HG02973 (cell line): Measurements from ENCODE around the gene IP6K2.
"Not testable (repeated sequence)": the region's sequence is repeated elsewhere in the genome, so short reads cannot be mapped to it uniquely, and the experiment has no call there.

Experiments used
- ATAC-seq: cut with Tn5 transposase; IDR thresholded peaks from one replicate; pipeline ENCODE4 v1.9.1; 2021; ENCODE audit warnings: moderate library complexity; ENCODE audit not compliant: unreplicated experiment

The IP6K2 gene, protein sequence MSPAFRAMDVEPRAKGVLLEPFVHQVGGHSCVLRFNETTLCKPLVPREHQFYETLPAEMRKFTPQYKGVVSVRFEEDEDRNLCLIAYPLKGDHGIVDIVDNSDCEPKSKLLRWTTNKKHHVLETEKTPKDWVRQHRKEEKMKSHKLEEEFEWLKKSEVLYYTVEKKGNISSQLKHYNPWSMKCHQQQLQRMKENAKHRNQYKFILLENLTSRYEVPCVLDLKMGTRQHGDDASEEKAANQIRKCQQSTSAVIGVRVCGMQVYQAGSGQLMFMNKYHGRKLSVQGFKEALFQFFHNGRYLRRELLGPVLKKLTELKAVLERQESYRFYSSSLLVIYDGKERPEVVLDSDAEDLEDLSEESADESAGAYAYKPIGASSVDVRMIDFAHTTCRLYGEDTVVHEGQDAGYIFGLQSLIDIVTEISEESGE

DNA sequence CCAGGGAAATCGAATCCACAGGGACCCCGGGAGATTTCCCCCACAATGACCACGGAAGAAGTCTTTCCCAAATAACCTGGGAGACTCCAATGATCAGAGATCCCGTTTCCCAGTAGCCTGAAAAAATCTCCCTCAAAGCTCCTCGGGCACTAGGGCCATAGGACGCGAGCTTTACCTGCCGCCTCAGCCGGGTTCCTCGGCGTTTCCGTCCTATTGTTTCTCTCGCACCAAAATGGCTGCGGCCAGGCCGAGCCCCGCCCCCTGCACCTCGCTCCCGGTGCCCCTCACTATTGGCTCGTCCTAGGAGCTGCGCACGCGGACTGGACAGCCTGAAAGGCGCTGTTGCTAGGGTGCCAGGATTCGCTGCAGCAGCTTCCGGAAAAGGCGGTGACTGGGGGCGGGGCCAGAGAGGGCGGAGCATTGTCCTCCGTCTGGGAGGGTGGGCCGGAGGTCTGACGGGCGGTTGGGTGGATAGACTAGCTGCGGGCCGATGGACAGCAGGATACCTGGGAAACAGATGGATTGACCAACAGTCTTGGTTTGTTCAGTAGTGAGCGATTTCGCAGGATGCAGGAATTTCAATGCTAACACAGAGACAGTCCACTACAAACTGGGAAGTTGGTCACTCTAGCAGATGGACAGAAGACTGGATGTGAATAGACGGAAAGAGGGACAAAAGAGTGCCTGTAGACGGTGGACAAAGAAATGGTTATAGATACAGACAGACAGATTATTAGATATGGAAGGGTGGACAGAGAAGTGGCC is at the start of gene IP6K2:
IP6K2 (minus strand) TSS at position 240 of the 765 bp plus-strand sequence. CDS start 21,930 bp downstream, outside the sequence.
- ATAC-seq, result peak; percentile 95

DNA sequence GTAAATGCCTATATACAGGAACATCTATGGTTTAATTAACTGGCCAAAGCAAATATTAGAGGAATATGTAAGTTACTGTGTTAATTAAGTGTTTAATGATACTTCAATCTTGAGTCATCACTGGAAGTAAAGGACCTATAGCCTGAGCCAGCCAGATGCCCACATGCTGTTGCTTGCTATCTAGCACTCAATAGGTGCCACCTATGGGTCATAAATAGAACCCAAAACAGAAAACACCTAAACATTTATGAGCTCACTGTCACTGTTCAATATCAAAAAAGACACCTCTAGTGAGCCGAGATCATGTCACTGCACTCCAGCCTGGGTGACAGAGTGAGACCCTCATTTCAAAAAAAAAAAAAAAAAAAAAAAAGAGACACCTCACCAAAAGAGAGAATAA is 48.4 kb upstream of the IP6K2 start:
- ATAC-seq, result no peak

DNA sequence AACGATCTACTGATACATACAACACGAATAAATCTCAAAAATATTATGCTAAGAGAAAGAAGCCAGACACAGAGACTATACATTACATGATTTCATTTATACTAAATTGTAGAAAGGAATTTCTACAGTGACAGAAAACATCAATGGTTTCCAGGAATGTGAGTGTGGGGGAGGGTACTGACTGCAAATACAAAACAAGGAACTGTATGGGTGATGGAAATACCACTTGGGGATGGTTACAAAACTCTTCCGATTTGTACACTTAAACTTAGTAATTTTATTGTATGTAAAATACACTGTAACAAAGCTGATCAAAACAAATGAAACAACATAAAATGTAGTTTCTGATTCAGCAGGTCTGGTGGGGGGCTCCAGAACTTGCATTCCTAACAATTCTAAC is 45.8 kb upstream of the IP6K2 start:
- ATAC-seq, result no peak

DNA sequence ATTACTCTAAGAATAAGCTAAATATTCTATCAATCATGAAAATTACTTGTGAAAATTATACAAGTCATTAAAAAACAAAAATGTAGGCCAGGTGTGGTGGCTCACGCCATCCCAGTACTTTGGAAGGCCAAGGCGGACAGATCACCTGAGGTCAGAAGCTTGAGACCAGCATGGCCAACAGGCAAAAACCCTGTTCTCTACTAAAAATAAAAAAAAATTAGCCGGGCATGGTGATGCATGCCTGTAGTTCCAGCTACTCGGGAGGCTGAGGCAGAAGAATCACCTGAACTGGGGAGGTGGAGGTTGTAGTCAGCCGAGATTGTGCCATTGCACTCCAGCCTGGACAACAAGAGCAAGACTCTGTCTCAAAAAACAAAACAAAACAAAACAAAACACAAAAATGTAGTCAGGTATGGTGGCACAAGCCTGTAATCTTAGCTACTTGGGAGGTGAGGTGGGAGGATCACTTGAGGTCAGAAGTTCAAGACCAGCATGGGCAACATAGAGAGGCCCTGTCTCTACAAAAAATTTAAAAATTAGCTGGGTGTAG is 43.0 kb upstream of the IP6K2 start:
- ATAC-seq, result not testable (repeated sequence)

DNA sequence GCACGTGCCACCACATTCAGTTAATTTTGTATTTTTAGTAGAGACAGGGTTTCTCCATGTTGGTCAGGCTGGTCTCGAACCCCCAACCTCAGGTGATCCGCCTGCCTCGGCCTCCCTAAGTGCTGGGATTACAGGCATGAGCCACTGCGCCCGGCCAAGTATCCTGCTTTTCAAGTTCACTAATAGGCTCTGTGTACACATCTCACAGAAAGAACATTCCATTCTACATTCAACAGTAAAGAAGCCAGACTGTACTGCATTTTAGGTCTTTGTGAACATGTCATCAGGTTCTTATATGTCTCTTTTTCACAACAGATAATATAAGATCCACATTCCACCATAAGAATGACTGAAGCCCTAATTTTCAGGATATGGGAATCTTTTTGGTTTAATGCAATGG is 42.5 kb upstream of the IP6K2 start:
- ATAC-seq, result not testable (repeated sequence)

DNA sequence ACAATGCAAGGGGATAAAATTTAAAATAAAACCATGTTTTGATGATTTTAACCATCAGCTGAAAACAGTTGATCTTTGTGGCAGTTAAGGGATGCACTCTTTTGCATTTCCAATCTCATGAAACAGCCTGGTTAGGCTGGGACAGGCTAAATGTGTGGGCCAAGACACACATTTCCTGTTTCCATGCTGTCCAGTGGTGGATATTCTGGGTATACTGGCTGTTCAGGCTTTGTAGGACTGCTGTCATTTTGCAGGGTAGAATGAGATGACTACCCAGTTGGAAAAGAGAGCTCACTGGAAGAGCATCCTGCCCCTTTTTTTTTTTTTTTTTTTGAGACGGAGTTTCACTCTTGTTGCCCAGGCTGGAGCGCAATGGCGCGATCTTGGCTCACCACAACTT is 42.0 kb upstream of the IP6K2 start:
- ATAC-seq, result no peak

DNA sequence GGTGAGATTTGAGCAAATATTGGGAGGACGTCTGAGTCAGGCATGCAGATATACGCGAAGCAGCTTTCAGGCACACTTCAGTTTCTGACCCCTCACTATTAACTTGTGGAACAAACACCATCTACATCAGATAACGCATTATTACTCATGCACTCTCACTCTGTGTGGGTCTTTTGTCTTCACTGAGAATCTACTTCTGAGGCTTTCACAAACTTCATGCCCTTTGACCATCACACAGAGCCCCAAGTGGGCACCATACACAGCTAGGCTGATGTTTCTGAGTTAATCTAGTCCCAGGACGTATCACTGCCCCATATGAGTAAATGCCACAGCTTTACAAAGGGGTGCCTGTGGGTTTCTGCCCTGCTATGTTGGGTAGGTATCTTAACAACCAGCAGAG is 39.6 kb upstream of the IP6K2 start:
- no peak for ATAC-seq

DNA sequence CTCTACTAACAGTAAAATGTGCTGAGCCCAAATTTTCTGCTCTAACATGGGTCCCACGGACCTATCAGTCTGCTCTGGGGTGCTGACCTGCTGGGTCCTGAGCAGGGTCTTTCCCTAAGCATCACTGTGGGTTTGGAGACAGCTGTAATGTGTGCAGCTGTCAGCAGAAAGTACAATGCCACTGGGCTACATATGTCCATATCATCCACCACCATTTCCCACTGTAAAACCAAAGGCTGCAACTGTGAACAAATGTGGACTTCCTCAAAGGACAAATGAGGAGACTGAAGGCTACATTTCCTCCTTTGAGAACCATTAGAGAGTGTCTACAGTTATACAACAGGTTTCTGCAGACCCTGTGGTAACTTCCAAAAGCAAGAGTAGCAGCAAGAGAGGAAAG is 33.8 kb upstream of the IP6K2 start:
- no peak for ATAC-seq

DNA sequence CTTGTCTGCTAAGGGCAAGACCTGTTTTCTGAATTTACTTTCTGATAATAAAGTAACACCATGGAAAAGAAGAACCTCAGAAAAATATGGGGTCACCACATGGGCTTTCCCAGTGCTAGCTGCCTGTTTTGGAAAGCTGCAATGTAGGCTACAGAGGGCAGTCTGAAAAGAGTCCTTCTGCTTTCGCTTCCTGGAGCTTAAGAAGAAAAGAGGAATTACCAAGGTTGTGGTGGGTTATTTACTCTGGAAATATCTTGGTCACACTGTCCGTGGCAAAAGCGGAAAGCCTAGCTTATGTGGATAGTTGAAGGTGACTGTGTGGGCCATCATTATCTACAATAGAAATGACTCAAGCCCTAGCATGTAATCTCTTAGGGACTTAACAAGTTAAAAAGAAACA is 31.7 kb upstream of the IP6K2 start:
- no peak for ATAC-seq

DNA sequence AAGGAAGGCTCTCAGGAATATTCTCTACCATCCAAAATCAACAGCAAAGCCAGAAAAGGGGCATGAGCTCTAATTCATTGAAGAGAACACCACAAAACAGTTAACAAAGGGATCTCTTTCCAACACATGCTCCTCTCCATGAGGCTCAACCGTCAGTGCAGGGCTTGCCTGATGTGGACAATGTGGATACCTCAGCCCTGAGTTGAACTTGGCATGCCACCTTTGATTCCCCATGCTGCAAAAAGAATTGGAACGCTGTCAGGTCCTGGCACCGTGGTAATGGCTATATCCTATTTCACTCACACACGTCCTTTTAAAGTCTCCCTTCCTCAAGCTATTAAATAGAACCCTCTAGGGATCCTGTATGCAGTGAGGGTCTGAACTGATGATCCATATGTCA is 30.7 kb upstream of the IP6K2 start:
- no peak for ATAC-seq

DNA sequence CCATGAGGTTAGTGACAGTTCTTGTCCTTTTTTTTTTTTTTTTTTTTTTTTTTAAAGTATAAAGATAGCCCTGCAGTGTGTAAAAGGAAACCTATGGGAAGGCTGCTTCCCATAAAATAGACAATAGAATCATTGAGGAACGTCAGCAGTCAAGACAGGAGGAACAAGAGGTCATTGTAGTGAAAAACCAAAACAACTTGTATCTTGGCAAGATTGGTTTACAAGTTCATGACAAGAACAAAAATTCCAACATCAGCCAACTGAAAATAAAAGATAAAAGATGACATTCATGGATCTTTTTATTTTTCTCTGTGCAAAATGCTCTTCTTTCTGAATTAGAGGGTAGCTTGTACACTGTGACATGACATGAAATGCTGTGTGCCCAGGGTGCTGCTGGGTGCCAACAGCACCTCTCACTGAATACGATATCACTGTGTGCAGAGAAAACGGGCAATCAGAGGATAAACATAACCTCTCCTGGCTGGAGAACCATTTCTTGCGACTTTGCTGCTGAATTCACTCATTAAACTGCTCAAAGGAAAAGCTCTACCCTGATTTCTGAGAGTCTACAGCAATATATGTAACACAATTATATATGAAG is 30.1 kb upstream of the IP6K2 start:
- ATAC-seq, result no peak

DNA sequence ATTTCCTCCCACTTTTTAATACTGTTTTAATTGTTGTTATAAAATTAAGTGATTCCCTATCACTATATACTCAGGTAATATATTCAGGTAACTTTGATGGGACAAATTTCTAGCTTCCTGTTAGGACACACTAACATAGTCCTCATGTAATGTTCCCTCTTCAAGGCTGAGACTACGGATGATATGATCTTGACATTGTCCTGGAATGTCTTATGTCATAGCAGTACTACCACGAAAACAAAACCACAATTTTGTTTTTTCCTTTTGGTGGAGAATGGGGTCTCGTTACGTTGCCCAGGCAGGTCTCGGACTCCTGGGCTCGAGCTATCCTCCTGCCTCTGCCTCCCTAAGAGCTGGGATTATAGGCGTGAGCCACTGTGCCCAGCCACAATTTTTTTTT is 26.8 kb upstream of the IP6K2 start:
- no peak for ATAC-seq

DNA sequence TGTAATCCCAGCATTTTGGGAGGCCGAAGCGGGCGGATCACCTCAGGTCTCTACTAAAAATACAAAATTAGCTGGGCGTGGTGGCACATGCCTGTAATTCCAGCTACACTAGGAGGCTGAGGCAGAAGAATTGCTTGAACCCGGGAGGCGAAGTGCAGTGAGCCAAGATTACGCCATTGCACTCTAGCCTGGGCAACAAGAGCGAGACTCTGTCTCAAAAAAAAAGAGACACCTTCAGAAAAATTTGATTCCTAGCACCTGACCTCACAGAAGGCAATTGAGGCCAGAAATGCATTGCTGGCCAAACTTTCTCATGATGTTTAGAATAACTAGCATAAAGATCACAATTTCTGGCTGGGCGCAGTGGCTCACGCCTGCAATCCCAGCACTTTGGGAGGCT is 24.2 kb upstream of the IP6K2 start:
- ATAC-seq, result not testable (repeated sequence)

DNA sequence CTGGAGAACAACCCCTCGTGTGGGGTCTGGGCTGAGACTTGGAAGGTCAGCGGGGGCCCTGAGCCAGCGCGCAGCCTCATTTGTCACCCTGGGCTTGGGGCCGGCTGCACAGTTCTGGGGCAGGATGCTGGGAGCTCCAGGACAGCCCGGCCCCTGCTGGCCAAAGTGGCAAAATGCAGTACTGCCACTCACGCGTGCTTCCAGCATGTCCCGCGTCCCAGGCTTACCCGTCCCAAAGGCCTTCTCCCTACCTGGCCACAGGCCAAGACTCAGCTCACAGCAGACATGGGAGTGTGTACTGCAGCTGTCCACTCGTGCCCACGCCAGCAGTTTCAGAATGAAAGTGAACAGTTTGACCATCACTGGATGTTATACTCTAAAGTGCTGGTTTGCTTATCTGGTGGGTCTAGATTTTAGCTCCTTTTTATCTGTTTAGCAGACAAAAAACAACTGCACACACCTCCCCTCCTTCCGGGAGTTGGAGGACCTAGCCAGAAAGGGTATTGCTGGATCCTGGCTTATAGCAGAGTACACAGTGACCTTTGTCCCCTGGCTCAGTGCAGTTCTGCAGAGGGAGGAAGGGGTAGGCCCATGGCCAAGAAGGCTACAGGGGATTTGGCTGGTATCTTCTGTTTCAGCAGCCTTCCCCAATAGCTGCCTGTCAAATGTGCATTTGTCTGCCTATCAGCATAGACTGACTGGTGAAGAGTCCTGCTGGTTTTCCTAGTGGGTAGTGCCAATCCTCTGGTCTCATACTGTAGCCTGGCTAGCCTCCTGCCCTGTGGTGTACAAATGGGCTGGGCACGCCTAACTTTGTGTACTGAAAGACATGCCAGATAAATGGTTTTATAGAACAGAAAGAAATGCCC is 23.2 kb upstream of the IP6K2 start:
- peak; percentile 69 for ATAC-seq

DNA sequence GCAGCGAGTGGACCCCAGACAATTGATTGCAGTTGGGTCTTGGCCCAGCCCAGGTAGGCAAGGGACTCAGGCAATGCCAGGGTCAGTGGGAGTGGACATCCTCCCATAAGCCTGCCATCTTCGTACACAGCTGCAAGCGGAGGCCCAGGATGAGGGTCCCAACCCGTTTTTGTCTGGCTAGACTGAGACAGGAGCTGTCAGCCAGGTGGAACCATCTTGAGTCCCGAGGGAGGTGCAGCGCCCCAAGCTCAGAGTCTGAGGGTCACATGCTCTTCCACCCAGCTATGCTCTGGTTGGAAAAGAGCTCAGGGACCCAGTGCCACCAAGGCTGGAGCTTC is 22.6 kb upstream of the IP6K2 start:
- ATAC-seq, result peak; percentile 21

DNA sequence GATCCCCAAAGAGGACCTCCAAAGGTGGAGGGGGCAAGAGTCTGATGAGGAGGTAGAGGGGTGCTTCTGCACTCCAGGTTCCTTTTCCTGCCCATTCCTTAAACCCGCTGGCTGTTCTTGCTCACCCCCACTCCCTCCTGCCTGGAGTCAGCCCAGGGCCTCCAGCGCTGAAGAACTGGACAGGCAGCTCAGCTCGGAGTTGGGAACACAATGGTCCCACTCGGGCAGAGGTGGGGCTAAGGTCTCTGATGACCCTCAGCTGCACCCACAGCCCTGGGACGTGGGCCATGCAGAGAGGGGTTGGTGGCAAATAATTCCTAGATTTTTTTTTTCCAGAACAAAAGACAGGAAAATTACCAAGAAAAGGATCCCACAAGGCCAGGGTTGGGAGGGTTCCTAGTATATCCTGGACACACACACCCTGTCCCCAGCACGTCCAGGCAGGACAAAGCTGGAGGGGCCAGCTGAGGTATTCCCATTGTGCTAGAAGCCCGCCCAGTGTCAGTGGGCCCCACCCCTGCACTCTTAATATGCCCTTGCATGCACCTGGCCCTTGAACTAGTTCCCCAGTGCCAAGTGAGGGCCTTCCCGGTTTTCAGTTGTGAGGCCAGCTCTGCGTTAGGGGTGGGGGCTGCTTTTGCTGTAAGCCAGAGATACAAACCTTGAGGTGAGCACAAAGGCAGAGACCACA is 22.1 kb upstream of the IP6K2 start:
- no peak for ATAC-seq

DNA sequence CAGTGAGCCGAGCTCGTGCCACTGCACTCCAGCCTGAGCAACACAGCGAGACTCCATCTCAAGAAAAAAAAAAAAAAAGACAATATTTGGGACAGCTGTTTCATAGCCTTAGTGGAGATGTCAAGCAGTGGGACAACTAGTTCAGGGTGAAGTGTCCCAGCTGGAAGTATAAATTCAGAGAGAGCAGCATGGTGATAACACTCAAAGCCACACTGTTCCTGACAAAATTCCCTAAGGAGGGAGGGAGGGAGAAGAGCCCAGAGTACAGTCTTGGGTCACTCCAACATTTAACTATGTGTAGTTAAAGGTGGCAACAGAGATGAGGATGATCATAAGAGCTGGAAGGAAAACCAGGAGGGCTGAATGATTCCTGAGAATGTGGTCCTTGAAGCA is 21.1 kb upstream of the IP6K2 start:
- no peak for ATAC-seq

DNA sequence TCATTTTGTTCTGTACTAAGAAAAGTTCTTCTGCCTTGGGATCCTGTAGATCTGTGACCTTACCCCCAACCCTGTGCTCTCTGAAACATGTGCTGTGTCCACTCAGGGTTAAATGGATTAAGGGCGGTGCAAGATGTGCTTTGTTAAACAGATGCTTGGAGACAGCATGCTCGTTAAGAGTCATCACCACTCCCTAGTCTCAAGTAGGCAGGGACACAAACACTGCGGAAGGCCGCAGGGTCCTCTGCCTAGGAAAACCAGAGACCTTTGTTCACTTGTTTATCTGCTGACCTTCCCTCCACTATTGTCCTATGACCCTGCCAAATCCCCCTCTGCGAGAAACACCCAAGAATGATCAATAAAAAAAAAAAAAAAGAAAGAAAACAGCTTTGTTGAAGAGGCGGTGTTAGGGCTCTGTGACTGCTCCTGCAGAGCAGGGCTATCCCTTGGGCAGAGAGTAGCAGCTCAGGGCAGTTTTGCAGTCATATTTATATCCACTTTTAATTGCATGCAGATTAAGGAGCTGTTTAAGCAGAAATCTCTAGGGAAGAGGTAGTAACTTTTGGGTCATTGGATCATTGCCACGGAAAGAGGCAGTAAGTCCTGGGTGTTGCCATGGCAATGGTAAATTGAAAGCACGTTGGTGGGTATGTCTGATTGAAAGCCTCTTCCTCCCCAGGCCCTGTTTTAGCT is 18.2 kb upstream of the IP6K2 start:
- ATAC-seq, result not testable (repeated sequence)

DNA sequence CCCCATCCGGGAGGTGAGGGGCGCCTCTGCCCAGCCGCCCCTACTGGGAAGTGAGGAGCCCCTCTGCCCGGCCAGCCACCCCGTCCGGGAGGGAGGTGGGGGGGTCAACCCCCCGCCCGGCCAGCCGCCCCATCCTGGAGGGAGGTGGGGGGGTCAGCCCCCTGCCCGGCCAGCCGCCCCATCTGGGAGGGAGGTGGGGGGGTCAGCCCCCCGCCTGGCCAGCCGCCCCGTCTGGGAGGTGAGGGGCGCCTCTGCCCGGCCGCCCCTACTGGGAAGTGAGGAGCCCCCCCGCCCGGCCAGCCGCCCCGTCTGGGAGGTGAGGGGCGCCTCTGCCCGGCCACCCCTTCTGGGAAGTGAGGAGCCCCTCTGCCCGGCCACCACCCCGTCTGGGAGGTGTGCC is 17.5 kb upstream of the IP6K2 start:
- ATAC-seq, result not testable (repeated sequence)
